Activated CD4-positive, alpha-beta T cell treated with anti-CD3 and anti-CD28 coated beads, Interleukin-2, amount 10 ng/mL, durations not matched to agents 24 days and 14 days (primary cell): ENCODE data around the gene TCF7. TPM values are rescaled to one million over a fixed set of nuclear protein-coding genes. Genes with fewer than 3 reads are reported as not detected.
"Not testable (repeated sequence)": the region's sequence is repeated elsewhere in the genome, so short reads cannot be mapped to it uniquely, and the experiment has no call there.

Source experiments
- DNase-seq: peaks from one replicate; pipeline ENCODE4 v3.0.0; 2022
- H3K27ac Mint-ChIP-seq: one replicate; pipeline ENCODE4 v1.8.0; 2022; ENCODE audit warnings: mild to moderate bottlenecking, mixed read lengths
- H3K27me3 Mint-ChIP-seq: one replicate; pipeline ENCODE4 v1.8.0; 2022; ENCODE audit warnings: mixed read lengths
- H3K36me3 Mint-ChIP-seq: one replicate; pipeline ENCODE4 v1.8.0; 2022; ENCODE audit warnings: low read depth, mild to moderate bottlenecking, mixed read lengths
- H3K4me1 Mint-ChIP-seq: one replicate; pipeline ENCODE4 v1.8.0; 2021; ENCODE audit warnings: mixed read lengths
- H3K4me3 Mint-ChIP-seq: one replicate; pipeline ENCODE4 v1.8.0; 2022; ENCODE audit warnings: mild to moderate bottlenecking, moderate library complexity, mixed read lengths
- H3K9me3 Mint-ChIP-seq: one replicate; pipeline ENCODE4 v1.8.0; 2021; ENCODE audit warnings: mixed read lengths
- intact Hi-C: fragments of 100-400 bp; cut with micrococcal nuclease; formaldehyde crosslinking; loops from one replicate; pipeline ENCODE4 v1.15.1; 2023
- total RNA-seq: library from RNA; stranded (reverse); gene quantifications from 2 replicates; pipeline ENCODE4 v1.2.3, GENCODE V29; 2022

The TCF7 gene
- total RNA-seq, 1 donor from 2014 or later: 112 TPM

- Mint-ChIP-seq H3K27ac (peak overlapping the region; percentile 79), H3K4me3 (no peak overlapping the region), H3K9me3 (no peaks in the 10 kb centered on the region), H3K27me3 (no peaks in the 10 kb centered on the region), H3K36me3 (peaks cover 63% of the 10 kb centered on the region), H3K4me1 (peaks cover 29% of the 10 kb centered on the region)
- no peak for DNase-seq
- intact Hi-C loops: loop anchor here (1.0 kb wide), 1 partner anchor 106 kb away; no protein-coding TSS in a partner anchor
These were observed 30.7 kb downstream of the TCF7 start for GRCh38 chr5:134145041-134145757.

GRCh38 chr5:134145779-134146581 is 31.5 kb downstream of the TCF7 start:
- peak overlapping the region; percentile 36 for H3K27ac Mint-ChIP-seq
- DNase-seq: peak; percentile 95
- H3K4me3 Mint-ChIP-seq: no peak overlapping the region
- peaks cover 61% of the 10 kb centered on the region for H3K36me3 Mint-ChIP-seq
- H3K4me1 Mint-ChIP-seq: peaks cover 33% of the 10 kb centered on the region
- H3K9me3 Mint-ChIP-seq: no peaks in the 10 kb centered on the region
- intact Hi-C loops: loop anchor here (1.0 kb wide), 1 partner anchor 107 kb away; no protein-coding TSS in a partner anchor
- no peaks in the 10 kb centered on the region for H3K27me3 Mint-ChIP-seq

GRCh38 chr5:134146651-134147518 is 32.4 kb downstream of the TCF7 start:
- no peak overlapping the region for H3K4me3 Mint-ChIP-seq
- peaks cover 29% of the 10 kb centered on the region for H3K4me1 Mint-ChIP-seq
- H3K9me3 Mint-ChIP-seq: no peaks in the 10 kb centered on the region
- H3K36me3 Mint-ChIP-seq: peaks cover 57% of the 10 kb centered on the region
- no peaks in the 10 kb centered on the region for H3K27me3 Mint-ChIP-seq
- intact Hi-C loops: no loop called here
- peak overlapping the region; percentile 72 for H3K27ac Mint-ChIP-seq
- DNase-seq: no peak

- Mint-ChIP-seq H3K27ac (peak overlapping the region; percentile 63), H3K4me1 (peaks cover 32% of the 10 kb centered on the region), H3K4me3 (no peak overlapping the region), H3K36me3 (peaks cover 55% of the 10 kb centered on the region), H3K9me3 (no peaks in the 10 kb centered on the region), H3K27me3 (no peaks in the 10 kb centered on the region)
- intact Hi-C loops: no loop called here
- DNase-seq: no peak
These were observed 33.8 kb downstream of the TCF7 start for GRCh38 chr5:134148316-134148715.

GRCh38 chr5:134148986-134149539 is 34.6 kb downstream of the TCF7 start:
- no peaks in the 10 kb centered on the region for H3K27me3 Mint-ChIP-seq
- peaks cover 32% of the 10 kb centered on the region for H3K4me1 Mint-ChIP-seq
- peaks cover 58% of the 10 kb centered on the region for H3K36me3 Mint-ChIP-seq
- no peaks in the 10 kb centered on the region for H3K9me3 Mint-ChIP-seq
- H3K4me3 Mint-ChIP-seq: no peak overlapping the region
- peak overlapping the region; percentile 51 for H3K27ac Mint-ChIP-seq
- DNase-seq: peak; percentile 56
- intact Hi-C loops: no loop called here

- H3K27ac Mint-ChIP-seq: peak overlapping the region; percentile 51
- no peaks in the 10 kb centered on the region for H3K9me3 Mint-ChIP-seq
- DNase-seq: peak; percentile 57
- H3K36me3 Mint-ChIP-seq: peaks cover 56% of the 10 kb centered on the region
- peaks cover 32% of the 10 kb centered on the region for H3K4me1 Mint-ChIP-seq
- H3K4me3 Mint-ChIP-seq: no peak overlapping the region
- no peaks in the 10 kb centered on the region for H3K27me3 Mint-ChIP-seq
- intact Hi-C loops: no loop called here
These were observed 35.3 kb downstream of the TCF7 start for GRCh38 chr5:134149571-134150303.

GRCh38 chr5:134151723-134152122 is 37.2 kb downstream of the TCF7 start:
- Mint-ChIP-seq H3K4me3 (no peak overlapping the region), H3K27me3 (no peaks in the 10 kb centered on the region), H3K4me1 (peaks cover 29% of the 10 kb centered on the region), H3K36me3 (peaks cover 56% of the 10 kb centered on the region), H3K9me3 (no peaks in the 10 kb centered on the region), H3K27ac (no peak overlapping the region)
- peak; percentile 52 for DNase-seq
- intact Hi-C loops: no loop called here

- H3K4me3 Mint-ChIP-seq, H3K9me3 Mint-ChIP-seq, intact Hi-C loops, H3K27me3 Mint-ChIP-seq: not testable (repeated sequence)
- peak; percentile 49 for DNase-seq
- Mint-ChIP-seq H3K27ac (peak overlapping the region; percentile 8), H3K36me3 (peaks cover 53% of the 10 kb centered on the region), H3K4me1 (peaks cover 26% of the 10 kb centered on the region)
These were observed 37.8 kb downstream of the TCF7 start for GRCh38 chr5:134152173-134152832.

- no peaks in the 10 kb centered on the region for H3K9me3 Mint-ChIP-seq
- H3K36me3 Mint-ChIP-seq: peaks cover 59% of the 10 kb centered on the region
- H3K4me1 Mint-ChIP-seq: peaks cover 31% of the 10 kb centered on the region
- H3K27ac Mint-ChIP-seq: no peak overlapping the region
- intact Hi-C loops: no loop called here
- DNase-seq: peak; percentile 52
- no peaks in the 10 kb centered on the region for H3K27me3 Mint-ChIP-seq
- no peak overlapping the region for H3K4me3 Mint-ChIP-seq
These were observed 38.8 kb downstream of the TCF7 start for GRCh38 chr5:134153241-134153640.

GRCh38 chr5:134153657-134154056 is 39.2 kb downstream of the TCF7 start:
- Mint-ChIP-seq H3K27ac (no peak overlapping the region), H3K27me3 (no peaks in the 10 kb centered on the region), H3K36me3 (peaks cover 60% of the 10 kb centered on the region), H3K9me3 (no peaks in the 10 kb centered on the region), H3K4me3 (no peak overlapping the region), H3K4me1 (peaks cover 31% of the 10 kb centered on the region)
- DNase-seq: no peak
- intact Hi-C loops: no loop called here

GRCh38 chr5:134161513-134162395 is 47.3 kb downstream of the TCF7 start:
- Mint-ChIP-seq H3K4me3 (no peak overlapping the region), H3K9me3 (no peaks in the 10 kb centered on the region), H3K27me3 (no peaks in the 10 kb centered on the region), H3K4me1 (peaks cover 14% of the 10 kb centered on the region), H3K36me3 (peaks cover 67% of the 10 kb centered on the region), H3K27ac (peak overlapping the region; percentile 55)
- intact Hi-C loops: no loop called here
- no peak for DNase-seq

GRCh38 chr5:134162592-134162991 is 48.1 kb downstream of the TCF7 start:
- Mint-ChIP-seq H3K27ac (no peak overlapping the region), H3K27me3 (no peaks in the 10 kb centered on the region), H3K36me3 (peaks cover 67% of the 10 kb centered on the region), H3K4me1 (peaks cover 12% of the 10 kb centered on the region), H3K4me3 (no peak overlapping the region), H3K9me3 (no peaks in the 10 kb centered on the region)
- intact Hi-C loops: no loop called here
- no peak for DNase-seq
